VCaP (cell line): Measurements from ENCODE around the gene CXCL14.

Experiments
- H3K27ac ChIP-seq: fragments of 450-650 bp; 2 replicates; pipeline ENCODE4 v1.5.1; 2017
- CTCF ChIP-seq: fragments of 450-650 bp; conservative IDR thresholded peaks from 2 replicates; pipeline ENCODE4 v1.5.1; 2017; ENCODE audit warnings: mild to moderate bottlenecking, moderate library complexity

CXCL14 gene

GRCh38 chr5:135602882-135603721 lies 24.3 kb upstream of the CXCL14 start:
- H3K27ac ChIP-seq: no peak overlapping the region
- TF ChIP-seq CTCF: no peak

- no peak overlapping the region for H3K27ac ChIP-seq
- no peak for TF ChIP-seq CTCF
These were observed 22.7 kb upstream of the CXCL14 start for GRCh38 chr5:135601466-135601865.

GRCh38 chr5:135600971-135601381 lies 22.2 kb upstream of the CXCL14 start:
- H3K27ac ChIP-seq: no peak overlapping the region
- TF ChIP-seq CTCF: no peak

- no peak overlapping the region for H3K27ac ChIP-seq
- no peak for TF ChIP-seq CTCF
These were observed 21.4 kb upstream of the CXCL14 start for GRCh38 chr5:135600152-135600570.

- no peak for TF ChIP-seq CTCF
These were observed 20.8 kb upstream of the CXCL14 start for GRCh38 chr5:135599421-135600151.

GRCh38 chr5:135598691-135599395 lies 20.1 kb upstream of the CXCL14 start:
- TF ChIP-seq CTCF: no peak
- no peak overlapping the region for H3K27ac ChIP-seq

More at GRCh38 chr5:135599421-135600151, 20.8 kb upstream of the CXCL14 start:
- H3K27ac ChIP-seq: no peak overlapping the region

GRCh38 chr5:135596788-135597187 lies 18.0 kb upstream of the CXCL14 start:
- no peak for TF ChIP-seq CTCF
- no peak overlapping the region for H3K27ac ChIP-seq
